ENCODE measurements around the gene CLDN18.

The CLDN18 gene

DNA sequence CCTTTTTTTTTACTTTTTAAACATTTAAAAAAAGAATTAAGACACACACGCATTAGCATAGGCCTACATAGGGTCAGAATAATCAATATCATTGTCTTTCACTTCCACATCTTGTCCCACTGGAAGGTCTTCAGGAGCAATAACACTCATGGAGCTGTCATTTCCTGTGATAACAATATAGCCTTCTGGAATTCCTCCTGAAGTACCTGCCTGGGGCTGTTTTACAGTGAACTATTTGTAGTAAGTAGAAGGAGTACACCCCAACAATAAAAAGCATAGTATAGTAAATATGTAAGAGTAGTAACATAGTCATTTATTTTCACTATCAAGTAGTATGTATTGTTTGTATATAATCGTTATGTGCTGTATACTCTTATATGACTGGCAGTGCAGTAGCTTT lies 19.5 kb upstream of the CLDN18 start:
- TF ChIP-seq YY1 (IDR thresholded peaks at IDR 0.05; ENCODE audit: low read depth), result no peak
- TF ChIP-seq, protein P1, sequence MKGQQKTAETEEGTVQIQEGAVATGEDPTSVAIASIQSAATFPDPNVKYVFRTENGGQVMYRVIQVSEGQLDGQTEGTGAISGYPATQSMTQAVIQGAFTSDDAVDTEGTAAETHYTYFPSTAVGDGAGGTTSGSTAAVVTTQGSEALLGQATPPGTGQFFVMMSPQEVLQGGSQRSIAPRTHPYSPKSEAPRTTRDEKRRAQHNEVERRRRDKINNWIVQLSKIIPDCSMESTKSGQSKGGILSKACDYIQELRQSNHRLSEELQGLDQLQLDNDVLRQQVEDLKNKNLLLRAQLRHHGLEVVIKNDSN (IDR thresholded peaks at IDR 0.05), result no peak
- no peak for TF ChIP-seq EGR1 (IDR thresholded peaks at IDR 0.05)
- no peak for TF ChIP-seq EP300 (IDR thresholded peaks at IDR 0.05; ENCODE audit: borderline replicate concordance)
- TF ChIP-seq CREB1 (IDR thresholded peaks at IDR 0.05; ENCODE audit: low read depth), result no peak
- TF ChIP-seq FOXM1 (IDR thresholded peaks at IDR 0.05; ENCODE audit: borderline replicate concordance, low read depth), result no peak
- no peak for TF ChIP-seq TAF1 (IDR thresholded peaks at IDR 0.05; ENCODE audit: low read depth)
- TF ChIP-seq CEBPB (IDR thresholded peaks at IDR 0.05), result no peak
- TF ChIP-seq REST (IDR thresholded peaks at IDR 0.05; ENCODE audit: low read depth), result no peak
- no peak for TF ChIP-seq RAD21 (IDR thresholded peaks at IDR 0.05; ENCODE audit: low read depth)
- TF ChIP-seq, protein P2, sequence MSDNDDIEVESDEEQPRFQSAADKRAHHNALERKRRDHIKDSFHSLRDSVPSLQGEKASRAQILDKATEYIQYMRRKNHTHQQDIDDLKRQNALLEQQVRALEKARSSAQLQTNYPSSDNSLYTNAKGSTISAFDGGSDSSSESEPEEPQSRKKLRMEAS (IDR thresholded peaks at IDR 0.05), result no peak
- no peak for TF ChIP-seq ZBTB7A (IDR thresholded peaks at IDR 0.05; ENCODE audit: low read depth)
- no peak for TF ChIP-seq TCF12 (IDR thresholded peaks at IDR 0.05; ENCODE audit: low read depth)
- TF ChIP-seq TEAD4 (IDR thresholded peaks at IDR 0.05), result no peak

DNA sequence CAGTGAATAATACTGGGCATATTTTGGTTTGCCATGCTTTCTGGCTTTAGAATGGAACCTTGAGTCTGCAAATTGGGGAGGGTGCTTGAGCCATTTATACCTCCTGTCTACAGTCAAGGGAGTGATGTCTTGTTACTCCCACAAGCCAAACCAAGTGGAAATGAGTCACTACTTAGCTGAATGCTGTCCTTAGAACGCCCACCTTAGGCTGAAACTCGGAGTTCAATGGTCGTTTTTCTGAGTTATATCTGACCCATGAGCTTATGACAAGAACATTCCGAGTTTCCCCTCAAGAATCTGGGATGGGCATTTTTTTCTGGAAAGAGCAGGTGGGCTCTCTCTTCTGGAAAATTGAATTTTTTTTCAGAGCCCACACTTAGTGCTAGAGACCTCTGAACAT lies 17.4 kb upstream of the CLDN18 start:
- TF ChIP-seq FOXM1 (IDR thresholded peaks at IDR 0.05; ENCODE audit: borderline replicate concordance, low read depth) (no peak), TCF12 (IDR thresholded peaks at IDR 0.05; ENCODE audit: low read depth) (no peak), CEBPB (IDR thresholded peaks at IDR 0.05) (no peak), ZBTB7A (IDR thresholded peaks at IDR 0.05; ENCODE audit: low read depth) (no peak), TEAD4 (IDR thresholded peaks at IDR 0.05) (no peak), NFIC (IDR thresholded peaks at IDR 0.05) (no peak), EP300 (IDR thresholded peaks at IDR 0.05; ENCODE audit: borderline replicate concordance) (no peak), EGR1 (IDR thresholded peaks at IDR 0.05) (no peak), YY1 (IDR thresholded peaks at IDR 0.05; ENCODE audit: low read depth) (no peak), REST (IDR thresholded peaks at IDR 0.05; ENCODE audit: low read depth) (no peak), TAF1 (IDR thresholded peaks at IDR 0.05; ENCODE audit: low read depth) (no peak)
- TF ChIP-seq, protein P1 (IDR thresholded peaks at IDR 0.05), result no peak
- TF ChIP-seq, protein P2 (IDR thresholded peaks at IDR 0.05), result no peak

GRCh38 chr3:137998121-137999042 lies 11.6 kb upstream of the CLDN18 start:
- TF ChIP-seq TEAD4 (IDR thresholded peaks at IDR 0.05), result no peak
- no peak for TF ChIP-seq TCF12 (IDR thresholded peaks at IDR 0.05; ENCODE audit: low read depth)
- no peak for TF ChIP-seq REST (IDR thresholded peaks at IDR 0.05; ENCODE audit: low read depth)
- TF ChIP-seq EGR1 (IDR thresholded peaks at IDR 0.05), result no peak
- TF ChIP-seq RAD21 (IDR thresholded peaks at IDR 0.05; ENCODE audit: low read depth), result no peak
- TF ChIP-seq ZBTB7A (IDR thresholded peaks at IDR 0.05; ENCODE audit: low read depth), result no peak
- no peak for TF ChIP-seq YY1 (IDR thresholded peaks at IDR 0.05; ENCODE audit: low read depth)
- TF ChIP-seq CREB1 (IDR thresholded peaks at IDR 0.05; ENCODE audit: low read depth), result no peak
- TF ChIP-seq NFIC (IDR thresholded peaks at IDR 0.05), result no peak
- TF ChIP-seq, protein P2 (IDR thresholded peaks at IDR 0.05), result no peak

DNA sequence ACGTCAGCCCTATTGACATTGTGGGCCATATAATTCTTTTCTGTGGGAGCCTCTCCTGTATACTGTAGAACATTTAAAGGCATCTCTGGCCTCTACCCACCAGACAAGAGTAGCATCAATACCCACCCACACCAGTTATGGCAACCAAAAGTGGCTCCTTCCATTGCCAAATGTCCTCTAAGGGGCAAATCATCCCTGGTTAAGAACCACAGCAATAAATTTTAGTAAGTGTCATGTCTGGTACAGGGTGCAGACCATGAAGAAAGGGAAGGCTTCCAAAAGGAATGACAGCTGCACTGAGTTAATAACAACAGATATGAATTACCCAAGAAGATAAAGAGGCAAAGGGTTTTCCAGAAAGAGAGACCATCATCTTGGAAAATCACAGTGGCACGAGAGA lies 6.9 kb upstream of the CLDN18 start:
- TF ChIP-seq FOXM1 (IDR thresholded peaks at IDR 0.05; ENCODE audit: borderline replicate concordance, low read depth) (no peak), TAF1 (IDR thresholded peaks at IDR 0.05; ENCODE audit: low read depth) (no peak), CEBPB (IDR thresholded peaks at IDR 0.05) (no peak), YY1 (IDR thresholded peaks at IDR 0.05; ENCODE audit: low read depth) (no peak), NFIC (IDR thresholded peaks at IDR 0.05) (no peak), RAD21 (IDR thresholded peaks at IDR 0.05; ENCODE audit: low read depth) (no peak)
- TF ChIP-seq, protein P1 (IDR thresholded peaks at IDR 0.05), result no peak
